Cardiac fibroblast (primary cell): ENCODE data around the gene DNASE2B.

ENCODE experiments used
- DNase-seq, 2 donors: peaks; one replicate each; pipeline versions ENCODE4 v3.0.0 to v3.0.0-alpha.2; 2010; ENCODE audit warnings: low read depth in 2 of 2
- H3K4me3 ChIP-seq, 2 donors: replicated peaks in 1 of 2; 1 replicate in 1 of 2; 2 replicates in 1 of 2; pipeline ENCODE4 v1.5.1; 2011; ENCODE audit warnings: low read depth in 2 of 2, low read length in 2 of 2, mild to moderate bottlenecking in 2 of 2, moderate library complexity in 1 of 2
- TF ChIP-seq, protein P1 (sequence below): IDR thresholded peaks from one replicate; pipeline ENCODE4 v1.5.1; 2011; ENCODE audit warnings: low read depth, mild to moderate bottlenecking, low read length, inconsistent platforms

DNASE2B gene

GRCh38 chr1:84382127-84382526 is 16.2 kb upstream of the DNASE2B start:
- TF ChIP-seq, protein P1, sequence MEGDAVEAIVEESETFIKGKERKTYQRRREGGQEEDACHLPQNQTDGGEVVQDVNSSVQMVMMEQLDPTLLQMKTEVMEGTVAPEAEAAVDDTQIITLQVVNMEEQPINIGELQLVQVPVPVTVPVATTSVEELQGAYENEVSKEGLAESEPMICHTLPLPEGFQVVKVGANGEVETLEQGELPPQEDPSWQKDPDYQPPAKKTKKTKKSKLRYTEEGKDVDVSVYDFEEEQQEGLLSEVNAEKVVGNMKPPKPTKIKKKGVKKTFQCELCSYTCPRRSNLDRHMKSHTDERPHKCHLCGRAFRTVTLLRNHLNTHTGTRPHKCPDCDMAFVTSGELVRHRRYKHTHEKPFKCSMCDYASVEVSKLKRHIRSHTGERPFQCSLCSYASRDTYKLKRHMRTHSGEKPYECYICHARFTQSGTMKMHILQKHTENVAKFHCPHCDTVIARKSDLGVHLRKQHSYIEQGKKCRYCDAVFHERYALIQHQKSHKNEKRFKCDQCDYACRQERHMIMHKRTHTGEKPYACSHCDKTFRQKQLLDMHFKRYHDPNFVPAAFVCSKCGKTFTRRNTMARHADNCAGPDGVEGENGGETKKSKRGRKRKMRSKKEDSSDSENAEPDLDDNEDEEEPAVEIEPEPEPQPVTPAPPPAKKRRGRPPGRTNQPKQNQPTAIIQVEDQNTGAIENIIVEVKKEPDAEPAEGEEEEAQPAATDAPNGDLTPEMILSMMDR = no peak
- DNase-seq = peak; percentile 11 to 42

GRCh38 chr1:84385347-84385746 is 12.9 kb upstream of the DNASE2B start:
- H3K4me3 ChIP-seq = no peak overlapping the region
- TF ChIP-seq, protein P1 = no peak
- no peak for DNase-seq

More at GRCh38 chr1:84382127-84382526, 16.2 kb upstream of the DNASE2B start:
- H3K4me3 ChIP-seq = no peak overlapping the region

GRCh38 chr1:84386716-84387479 is 11.4 kb upstream of the DNASE2B start:
- peak in 1 of 2 donors; percentile 32 for DNase-seq

DNA sequence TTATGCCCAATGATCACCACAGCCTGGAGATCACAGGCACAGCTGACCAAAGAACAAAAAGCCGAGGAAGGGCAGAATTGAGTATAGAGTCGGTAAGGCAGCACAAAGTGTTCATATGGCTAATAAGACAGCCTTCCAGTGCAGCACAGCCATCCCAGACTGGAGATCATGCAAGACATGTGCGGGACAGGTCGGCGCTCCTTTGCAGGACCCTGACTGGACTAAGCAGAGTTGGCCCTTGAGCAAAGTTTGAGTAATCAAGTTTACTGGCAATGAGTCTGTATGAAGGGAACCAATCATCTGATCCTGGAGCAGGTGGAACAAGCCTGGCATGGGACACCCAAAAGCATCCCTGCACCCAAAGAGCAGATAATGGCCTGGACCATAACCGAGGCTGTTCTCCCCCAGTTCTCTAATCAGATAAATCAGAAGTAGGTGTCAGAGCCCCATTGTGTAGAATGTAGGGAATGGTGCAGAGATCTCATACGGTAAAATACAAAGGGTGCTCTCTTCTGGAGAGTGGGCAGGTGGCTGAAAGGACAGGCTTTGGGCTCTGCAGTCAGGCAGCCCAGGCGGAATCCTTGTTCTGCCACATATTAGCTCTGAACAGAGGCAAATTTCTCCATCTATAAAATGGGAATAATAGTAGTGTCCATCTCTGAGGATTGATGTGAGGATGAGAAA is 10.7 kb upstream of the DNASE2B start:
- TF ChIP-seq, protein P1 = peak; percentile 32
- no peak overlapping the region for H3K4me3 ChIP-seq
- DNase-seq = peak in 1 of 2 donors; percentile 34

More at GRCh38 chr1:84386716-84387479, 11.4 kb upstream of the DNASE2B start:
- TF ChIP-seq, protein P1 = no peak
- no peak overlapping the region for H3K4me3 ChIP-seq

DNA sequence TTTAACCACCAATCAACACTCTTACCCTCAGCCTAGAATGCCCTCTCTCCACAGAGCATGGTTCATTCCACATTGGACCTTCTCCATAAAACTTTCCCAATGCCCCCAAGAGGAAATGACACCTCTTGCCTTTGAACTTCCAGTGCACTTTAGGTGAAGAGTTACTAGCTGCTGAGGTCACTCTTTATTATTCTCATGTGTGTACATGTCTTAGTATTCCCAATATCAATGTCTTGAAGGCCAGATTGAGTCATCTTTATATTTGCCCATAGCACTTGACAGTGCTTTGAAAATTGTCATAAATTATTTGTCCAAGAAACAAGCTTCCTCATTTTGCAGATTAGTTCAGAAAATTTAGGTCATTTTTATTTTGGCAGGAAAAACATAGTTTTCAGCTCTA is 8.1 kb upstream of the DNASE2B start:
- DNase-seq = no peak
- TF ChIP-seq, protein P1 = no peak
- no peak overlapping the region for H3K4me3 ChIP-seq

DNA sequence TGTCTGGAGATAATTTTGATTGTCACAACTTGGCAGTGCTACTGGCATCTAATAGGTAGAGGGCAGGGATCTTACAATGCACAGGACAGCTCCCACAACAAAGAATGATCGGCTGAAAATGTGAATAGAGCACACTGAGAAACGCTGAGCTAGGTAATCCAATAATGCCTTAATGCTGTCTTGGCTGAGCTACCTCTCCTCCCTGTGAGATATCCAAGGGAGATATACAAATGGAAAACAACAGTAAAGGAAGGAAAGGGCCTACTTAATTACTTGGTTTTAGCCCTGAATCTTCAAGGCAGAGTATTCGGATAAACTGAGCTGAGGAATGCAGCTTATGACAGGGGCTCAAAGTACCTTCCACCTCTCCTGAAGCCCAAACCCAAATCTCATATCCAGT is 2.9 kb downstream of the DNASE2B start:
- TF ChIP-seq, protein P1 = no peak
- H3K4me3 ChIP-seq = no peak overlapping the region
- DNase-seq = no peak
